ENCODE measurements around the gene ADGRA1. TPM values are rescaled to one million over a fixed set of nuclear protein-coding genes. Genes with fewer than 3 reads are reported as not detected.

Gene ADGRA1
- total and polyA plus RNA-seq, 10 of the 15 experiments (the other 5 are each of a cell fraction or from before 2014, with no cell fraction given): not detected

DNA sequence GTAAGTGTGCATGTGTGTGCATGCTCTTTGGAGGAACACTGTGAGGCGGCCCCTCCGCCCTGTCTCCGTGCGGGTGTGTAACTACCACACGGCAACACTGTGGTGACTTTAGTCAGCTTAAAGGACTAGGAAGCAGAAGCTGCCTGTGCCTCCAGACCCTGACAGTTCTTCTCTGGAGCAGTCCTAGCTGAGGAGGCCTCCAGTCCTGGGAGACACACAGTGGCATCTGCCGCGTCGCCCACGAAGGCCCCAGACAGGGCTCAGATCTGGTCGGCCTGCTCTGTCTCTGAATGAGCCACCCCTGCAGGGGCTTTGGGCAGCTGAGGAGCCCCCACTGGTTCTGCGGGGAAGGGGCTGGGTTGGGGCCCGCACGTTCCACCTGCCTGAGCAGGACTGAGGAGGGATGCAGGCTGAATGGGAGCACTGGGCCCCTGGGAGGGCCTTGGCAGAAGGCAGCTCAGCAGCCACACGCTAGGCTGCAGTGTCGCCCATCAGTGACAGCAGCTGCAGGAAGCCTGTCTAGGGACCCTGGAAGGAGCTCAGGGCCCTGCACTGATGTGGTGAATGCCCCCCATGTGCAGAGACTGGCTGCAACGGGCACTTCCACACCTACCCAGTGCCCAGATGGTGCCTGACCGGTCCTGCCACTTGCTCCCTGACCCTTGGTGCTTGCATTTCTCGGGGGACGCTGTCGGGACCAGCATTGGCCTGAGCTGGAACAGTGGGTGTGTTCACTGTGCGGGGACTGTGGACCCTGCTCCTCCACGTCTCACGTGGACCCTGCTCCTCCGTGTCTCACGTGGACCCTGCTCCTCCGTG, 45.0 kb downstream of the ADGRA1 start:
- ChIA-PET SMC1A (ENCODE audit: uncharacterized antibody, unreplicated experiment) (no interaction called here), RAD21 (ENCODE audit: unreplicated experiment) (interaction anchor here (0.6 kb wide), 1 partner anchor 891 kb away, joined by 3 read pairs; no protein-coding TSS in a partner anchor), CTCF (no interaction called here), POLR2A (no interaction called here)
- no TSS peak for BruUV-seq (replicated peaks)
- Histone ChIP-seq H2AFZ (ENCODE audit: control insufficient read depth, low read depth, low read length) (no peak overlapping the region), H4K20me1 (ENCODE audit: control insufficient read depth, insufficient read depth) (no peaks in the 10 kb centered on the region), H3K4me3 (no peak overlapping the region), H3K9ac (ENCODE audit: control insufficient read depth, insufficient read depth, low read length) (no peak overlapping the region), H3K4me2 (ENCODE audit: control insufficient read depth, insufficient read depth) (no peak overlapping the region), H3K79me2 (ENCODE audit: control insufficient read depth, insufficient read depth, low read length) (no peaks in the 10 kb centered on the region), H3K27ac (ENCODE audit: control insufficient read depth, insufficient read depth) (no peak overlapping the region), H3K27me3 (replicated peaks in 1 of 2; ENCODE audit: control insufficient read depth in 2 of 2, insufficient read depth in 2 of 2, low read length in 1 of 2) (no peaks in the 10 kb centered on the region), H3K9me3 (replicated peaks; ENCODE audit: control insufficient read depth, insufficient read depth, low read length) (no peaks in the 10 kb centered on the region; the same call in 2 of the 3 replicates), H3K36me3 (ENCODE audit: control insufficient read depth in 2 of 2, insufficient read depth in 2 of 2, low read length in 1 of 2) (no peaks in the 10 kb centered on the region), H3K4me1 (ENCODE audit: control insufficient read depth, insufficient read depth, low read length) (no peaks in the 10 kb centered on the region)
- intact Hi-C loops (cut with micrococcal nuclease; ENCODE audit: unreplicated experiment) (no loop called here), in situ Hi-C loops (cut with MboI) (no loop called here)
- TF ChIP-seq HDAC6 (IDR thresholded peaks at IDR 0.05; ENCODE audit: unreplicated experiment) (no peak), ASH2L (IDR thresholded peaks at IDR 0.05; ENCODE audit: borderline replicate concordance, low read depth) (no peak), GABPA (IDR thresholded peaks at IDR 0.05; ENCODE audit: low read depth) (no peak), NR2C1 (IDR thresholded peaks at IDR 0.05) (no peak), ZBED1 (IDR thresholded peaks at IDR 0.05; ENCODE audit: borderline replicate concordance) (no peak), ETV6 (conservative IDR thresholded peaks at IDR 0.05 in 1 of 2, IDR thresholded peaks at IDR 0.05 in 1 of 2; ENCODE audit: borderline replicate concordance in 1 of 2, low read depth in 1 of 2) (no peak), POLR2AphosphoS2 (IDR thresholded peaks at IDR 0.05; ENCODE audit: low read depth, low read length) (no peak), ZNF622 (IDR thresholded peaks at IDR 0.05) (no peak), CHD4 (IDR thresholded peaks at IDR 0.05) (no peak), RAD21 (IDR thresholded peaks at IDR 0.05; ENCODE audit: insufficient read depth, low read depth, low read length) (no peak), MTA3 (IDR thresholded peaks at IDR 0.05; ENCODE audit: borderline replicate concordance, low read length) (no peak), SIX5 (IDR thresholded peaks at IDR 0.05; ENCODE audit: low read depth, low read length, severe bottlenecking) (no peak), SMC3 (IDR thresholded peaks at IDR 0.05; ENCODE audit: borderline replicate concordance, low read length) (no peak), FOXM1 (IDR thresholded peaks at IDR 0.05; ENCODE audit: low read depth, low read length) (no peak)
- FAIRE-seq: no peak
- WGBS (ENCODE audit: insufficient coverage, insufficient replicate concordance, low lambda C conversion rate, missing lambda C conversion rate): 52% methylated on average over 25 of the region's 26 CpGs
- DNase-seq (ENCODE audit: low read depth, low spot score): no peak
- no peak for ATAC-seq
